HCT116 (cell line): ENCODE data around the gene PTCHD4.

Source experiments
- POLR2AphosphoS5 ChIP-seq: IDR thresholded peaks from 2 replicates; pipeline ENCODE4 v1.6.1; 2011; ENCODE audit warnings: mild to moderate bottlenecking, low read depth, low read length, moderate library complexity
- TF ChIP-seq, protein P1 (sequence below), 3 experiments: fragments of 200-600 bp in 1 of 3; sonication (generic) in 1 of 3; IDR thresholded peaks in 2 of 3; conservative IDR thresholded peaks in 1 of 3; 2 replicates each; pipeline ENCODE4 v1.5.1; 2012 to 2017; ENCODE audit warnings: low read depth in 2 of 3, low read length in 2 of 3, antibody characterized with exemption in 1 of 3, borderline replicate concordance in 1 of 3, control low read depth in 1 of 3, mild to moderate bottlenecking in 1 of 3, mixed read lengths in 1 of 3, mixed run types in 1 of 3, moderate library complexity in 1 of 3; ENCODE audit not compliant: insufficient read depth in 1 of 3

- TF ChIP-seq, protein P1, sequence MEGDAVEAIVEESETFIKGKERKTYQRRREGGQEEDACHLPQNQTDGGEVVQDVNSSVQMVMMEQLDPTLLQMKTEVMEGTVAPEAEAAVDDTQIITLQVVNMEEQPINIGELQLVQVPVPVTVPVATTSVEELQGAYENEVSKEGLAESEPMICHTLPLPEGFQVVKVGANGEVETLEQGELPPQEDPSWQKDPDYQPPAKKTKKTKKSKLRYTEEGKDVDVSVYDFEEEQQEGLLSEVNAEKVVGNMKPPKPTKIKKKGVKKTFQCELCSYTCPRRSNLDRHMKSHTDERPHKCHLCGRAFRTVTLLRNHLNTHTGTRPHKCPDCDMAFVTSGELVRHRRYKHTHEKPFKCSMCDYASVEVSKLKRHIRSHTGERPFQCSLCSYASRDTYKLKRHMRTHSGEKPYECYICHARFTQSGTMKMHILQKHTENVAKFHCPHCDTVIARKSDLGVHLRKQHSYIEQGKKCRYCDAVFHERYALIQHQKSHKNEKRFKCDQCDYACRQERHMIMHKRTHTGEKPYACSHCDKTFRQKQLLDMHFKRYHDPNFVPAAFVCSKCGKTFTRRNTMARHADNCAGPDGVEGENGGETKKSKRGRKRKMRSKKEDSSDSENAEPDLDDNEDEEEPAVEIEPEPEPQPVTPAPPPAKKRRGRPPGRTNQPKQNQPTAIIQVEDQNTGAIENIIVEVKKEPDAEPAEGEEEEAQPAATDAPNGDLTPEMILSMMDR (IDR thresholded peaks at IDR 0.05 in 2 of 3, conservative IDR thresholded peaks at IDR 0.05 in 1 of 3; ENCODE audit: borderline replicate concordance in 1 of 3, insufficient read depth in 1 of 3, low read depth in 2 of 3, low read length in 2 of 3) = peak; percentile 9 to 43 (median 34); a peak in 3 of 6 replicates
- no peak for TF ChIP-seq POLR2AphosphoS5
Measured at GRCh38 chr6:48086187-48086586, 24.8 kb downstream of the PTCHD4 start.
